Activated CD4-positive, alpha-beta T cell treated with anti-CD3 and anti-CD28 coated beads for 36 hours (primary cell): ENCODE measurements around the gene UTS2R. TPM values are rescaled to one million over a fixed set of nuclear protein-coding genes. Genes with fewer than 3 reads are reported as not detected.
"Not testable (repeated sequence)": the region's sequence is repeated elsewhere in the genome, so short reads cannot be mapped to it uniquely, and the experiment has no call there.

Source experiments
- ATAC-seq: fragments of 200-7000 bp; cut with Tn5 transposase; one replicate; pipeline ENCODE4 v1.10.0; 2021; ENCODE audit warnings: mild to moderate bottlenecking, moderate library complexity
- CTCF ChIA-PET: fragments of 350-600 bp; sonication (Branson Sonifier 250); formaldehyde crosslinking; loops from one replicate; lab custom pipeline; 2021; ENCODE audit warnings: antibody characterized with exemption; lab: Charles Lee
- POLR2A ChIA-PET: fragments of 350-600 bp; sonication (Branson Sonifier 250); formaldehyde crosslinking; loops from one replicate; lab custom pipeline; 2021; ENCODE audit warnings: antibody characterized with exemption, inconsistent platforms; lab: Charles Lee
- DNase-seq: peaks from one replicate; pipeline ENCODE4 v3.0.0-alpha.2; 2020
- H3K27ac Mint-ChIP-seq: one replicate; pipeline ENCODE4 v1.8.0; 2021; ENCODE audit warnings: mixed read lengths
- H3K27me3 Mint-ChIP-seq: one replicate; pipeline ENCODE4 v1.8.0; 2021; ENCODE audit warnings: mixed read lengths
- H3K36me3 Mint-ChIP-seq: one replicate; pipeline ENCODE4 v1.8.0; 2021; ENCODE audit warnings: low read depth, mixed read lengths
- H3K4me1 Mint-ChIP-seq: one replicate; pipeline ENCODE4 v1.8.0; 2021; ENCODE audit warnings: mixed read lengths
- H3K4me3 Mint-ChIP-seq: one replicate; pipeline ENCODE4 v1.8.0; 2021; ENCODE audit warnings: mild to moderate bottlenecking, moderate library complexity, mixed read lengths
- H3K9me3 Mint-ChIP-seq: one replicate; pipeline ENCODE4 v1.8.0; 2021; ENCODE audit warnings: low read depth, mixed read lengths
- intact Hi-C, 2 experiments: fragments of 100-400 bp; cut with DNase I in 1 of 2; cut with micrococcal nuclease in 1 of 2; formaldehyde crosslinking; loops; one replicate each; pipeline versions ENCODE4 v1.14.2 to v1.15.1; 2022 to 2024; cut with DNase I, micrococcal nuclease
- total RNA-seq, 2 experiments: library from RNA; stranded (reverse); gene quantifications; one replicate each; pipeline ENCODE4 v1.2.3, GENCODE V29; 2021

Gene UTS2R
- total RNA-seq, 2 experiments from 2014 or later, result not detected

- Mint-ChIP-seq H3K9me3 (no peaks in the 10 kb centered on the region), H3K27me3 (peaks cover 24% of the 10 kb centered on the region), H3K4me3 (no peak overlapping the region), H3K36me3 (no peaks in the 10 kb centered on the region), H3K27ac (no peak overlapping the region), H3K4me1 (peaks cover 3% of the 10 kb centered on the region)
- no peak for DNase-seq
- intact Hi-C loops, result no loop called here
- POLR2A ChIA-PET, result no interaction called here
- CTCF ChIA-PET, result interaction anchor here (0.6 kb wide), 1 partner anchor 498 kb away, joined by 4 read pairs; no protein-coding TSS in a partner anchor
- no peak for ATAC-seq
Observed at GRCh38 chr17:82378741-82379021, 7.1 kb downstream of the UTS2R start.

- DNase-seq (no peak), ATAC-seq (no peak)
- H3K27ac Mint-ChIP-seq, result no peak overlapping the region
- H3K27me3 Mint-ChIP-seq, result peaks cover 19% of the 10 kb centered on the region
- no peaks in the 10 kb centered on the region for H3K9me3 Mint-ChIP-seq
- ChIA-PET CTCF (no interaction called here), POLR2A (interaction anchor here (0.6 kb wide), 1 partner anchor 11 kb away, joined by 4 read pairs; no protein-coding TSS in a partner anchor)
- H3K4me1 Mint-ChIP-seq, result peaks cover 3% of the 10 kb centered on the region
- no peak overlapping the region for H3K4me3 Mint-ChIP-seq
- intact Hi-C loops, result no loop called here
- no peaks in the 10 kb centered on the region for H3K36me3 Mint-ChIP-seq
Observed at GRCh38 chr17:82380860-82381702, 9.5 kb downstream of the UTS2R start.

GRCh38 chr17:82381703-82382009 is 10.1 kb downstream of the UTS2R start:
- H3K4me1 Mint-ChIP-seq, H3K27ac Mint-ChIP-seq, H3K9me3 Mint-ChIP-seq, intact Hi-C loops, H3K4me3 Mint-ChIP-seq, ATAC-seq, H3K36me3 Mint-ChIP-seq, CTCF ChIA-PET, DNase-seq: not testable (repeated sequence)
- H3K27me3 Mint-ChIP-seq, result peaks cover 18% of the 10 kb centered on the region
- POLR2A ChIA-PET, result interaction anchor here (0.6 kb wide), 1 partner anchor 12 kb away, joined by 4 read pairs; no protein-coding TSS in a partner anchor

GRCh38 chr17:82382220-82382932 is 10.8 kb downstream of the UTS2R start:
- H3K4me3 Mint-ChIP-seq, intact Hi-C loops, H3K36me3 Mint-ChIP-seq, DNase-seq, ATAC-seq, H3K9me3 Mint-ChIP-seq, POLR2A ChIA-PET, CTCF ChIA-PET, H3K27ac Mint-ChIP-seq, H3K4me1 Mint-ChIP-seq: not testable (repeated sequence)
- peaks cover 18% of the 10 kb centered on the region for H3K27me3 Mint-ChIP-seq

GRCh38 chr17:82382933-82383255 is 11.3 kb downstream of the UTS2R start:
- no peaks in the 10 kb centered on the region for H3K36me3 Mint-ChIP-seq
- no peaks in the 10 kb centered on the region for H3K9me3 Mint-ChIP-seq
- POLR2A ChIA-PET, result no interaction called here
- DNase-seq (no peak), ATAC-seq (no peak)
- peaks cover 18% of the 10 kb centered on the region for H3K27me3 Mint-ChIP-seq
- CTCF ChIA-PET, result no interaction called here
- intact Hi-C loops, result no loop called here
- no peak overlapping the region for H3K27ac Mint-ChIP-seq
- H3K4me3 Mint-ChIP-seq, result no peak overlapping the region
- H3K4me1 Mint-ChIP-seq, result peaks cover 3% of the 10 kb centered on the region

DNA sequence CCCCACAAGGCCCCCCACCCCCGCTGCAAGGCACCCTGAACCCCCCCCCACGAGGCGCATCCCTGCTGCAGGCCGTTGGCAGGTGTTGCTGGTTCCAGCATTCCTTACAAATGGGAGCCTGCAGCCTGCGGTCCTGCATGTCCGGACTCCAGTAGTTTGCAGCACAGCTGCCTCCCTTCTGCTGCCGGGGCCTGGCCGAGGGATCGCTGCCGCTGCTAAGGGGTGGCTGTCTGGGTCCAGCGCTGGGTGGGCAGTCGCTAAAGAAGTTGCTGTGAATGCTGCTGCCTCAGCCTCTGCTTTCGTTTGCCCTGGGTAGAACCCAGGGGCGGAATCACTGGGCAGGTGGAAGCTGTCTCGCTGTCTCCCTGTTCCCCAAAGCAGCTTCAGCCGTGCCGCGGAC is 11.8 kb downstream of the UTS2R start:
- ATAC-seq, result no peak
- no peaks in the 10 kb centered on the region for H3K36me3 Mint-ChIP-seq
- ChIA-PET POLR2A (no interaction called here), CTCF (no interaction called here)
- intact Hi-C loops, result no loop called here
- no peak for DNase-seq
- H3K9me3 Mint-ChIP-seq, result no peaks in the 10 kb centered on the region
- peaks cover 3% of the 10 kb centered on the region for H3K4me1 Mint-ChIP-seq
- H3K4me3 Mint-ChIP-seq, result no peak overlapping the region
- peaks cover 18% of the 10 kb centered on the region for H3K27me3 Mint-ChIP-seq
- no peak overlapping the region for H3K27ac Mint-ChIP-seq

- Mint-ChIP-seq H3K36me3 (no peaks in the 10 kb centered on the region), H3K27ac (no peak overlapping the region), H3K9me3 (no peaks in the 10 kb centered on the region), H3K27me3 (peaks cover 15% of the 10 kb centered on the region), H3K4me1 (peaks cover 3% of the 10 kb centered on the region), H3K4me3 (no peak overlapping the region)
- ChIA-PET POLR2A (no interaction called here), CTCF (no interaction called here)
- intact Hi-C loops, result no loop called here
- no peak for DNase-seq
- no peak for ATAC-seq
Observed at GRCh38 chr17:82384051-82384729, 12.6 kb downstream of the UTS2R start.

DNA sequence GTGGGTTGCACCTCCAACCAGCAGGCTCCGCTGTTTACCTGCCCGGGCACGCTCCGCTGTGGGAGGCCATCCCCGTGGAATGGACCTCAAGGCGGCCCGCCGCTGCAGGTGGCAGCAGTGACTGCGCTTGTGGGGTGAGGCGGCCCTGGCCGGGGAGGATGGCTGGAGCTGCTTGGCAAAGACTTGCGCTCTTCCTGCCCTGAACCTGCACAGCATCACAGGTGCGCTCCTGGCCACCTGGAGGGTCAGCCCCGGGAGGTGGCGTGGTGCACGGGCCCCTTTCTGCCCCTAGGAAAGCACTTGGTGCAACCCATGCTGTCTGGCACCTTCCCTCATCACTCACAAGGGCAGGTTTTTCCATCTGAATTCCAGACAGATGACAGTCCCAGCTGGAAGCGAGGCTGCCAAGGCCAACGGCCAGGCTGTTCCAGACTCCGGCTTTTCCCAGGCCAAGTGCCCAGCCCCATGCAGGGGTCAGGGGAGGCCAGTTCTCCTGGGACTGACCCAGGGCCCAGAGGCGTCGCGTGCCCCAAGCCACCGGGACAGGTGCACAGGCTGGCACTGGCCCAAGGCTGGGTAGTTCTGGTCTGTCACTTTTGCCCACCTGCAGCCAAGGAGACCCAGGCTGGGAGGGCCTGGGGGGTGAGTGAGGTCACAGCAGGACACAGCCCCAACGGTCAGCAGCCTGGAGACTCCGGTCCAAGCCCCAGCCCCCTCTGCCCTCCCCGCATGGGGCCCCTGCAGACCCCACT is 13.3 kb downstream of the UTS2R start:
- H3K4me1 Mint-ChIP-seq, result peaks cover 2% of the 10 kb centered on the region
- intact Hi-C loops, result no loop called here
- H3K9me3 Mint-ChIP-seq, result no peaks in the 10 kb centered on the region
- peaks cover 12% of the 10 kb centered on the region for H3K27me3 Mint-ChIP-seq
- no peak for DNase-seq
- ChIA-PET CTCF (no interaction called here), POLR2A (interaction anchor here (0.6 kb wide), 1 partner anchor 442 kb away, joined by 7 read pairs; no protein-coding TSS in a partner anchor)
- H3K36me3 Mint-ChIP-seq, result no peaks in the 10 kb centered on the region
- no peak overlapping the region for H3K27ac Mint-ChIP-seq
- H3K4me3 Mint-ChIP-seq, result no peak overlapping the region
- ATAC-seq, result no peak

GRCh38 chr17:82385559-82386254 is 14.1 kb downstream of the UTS2R start:
- Mint-ChIP-seq H3K9me3 (no peaks in the 10 kb centered on the region), H3K27ac (no peak overlapping the region), H3K4me1 (no peaks in the 10 kb centered on the region), H3K36me3 (no peaks in the 10 kb centered on the region), H3K27me3 (peaks cover 9% of the 10 kb centered on the region), H3K4me3 (no peak overlapping the region)
- CTCF ChIA-PET, result no interaction called here
- intact Hi-C loops, result no loop called here
- ATAC-seq (no peak), DNase-seq (no peak)
- POLR2A ChIA-PET, result interaction anchor here (0.6 kb wide), 1 partner anchor 441 kb away, joined by 7 read pairs; no protein-coding TSS in a partner anchor

DNA sequence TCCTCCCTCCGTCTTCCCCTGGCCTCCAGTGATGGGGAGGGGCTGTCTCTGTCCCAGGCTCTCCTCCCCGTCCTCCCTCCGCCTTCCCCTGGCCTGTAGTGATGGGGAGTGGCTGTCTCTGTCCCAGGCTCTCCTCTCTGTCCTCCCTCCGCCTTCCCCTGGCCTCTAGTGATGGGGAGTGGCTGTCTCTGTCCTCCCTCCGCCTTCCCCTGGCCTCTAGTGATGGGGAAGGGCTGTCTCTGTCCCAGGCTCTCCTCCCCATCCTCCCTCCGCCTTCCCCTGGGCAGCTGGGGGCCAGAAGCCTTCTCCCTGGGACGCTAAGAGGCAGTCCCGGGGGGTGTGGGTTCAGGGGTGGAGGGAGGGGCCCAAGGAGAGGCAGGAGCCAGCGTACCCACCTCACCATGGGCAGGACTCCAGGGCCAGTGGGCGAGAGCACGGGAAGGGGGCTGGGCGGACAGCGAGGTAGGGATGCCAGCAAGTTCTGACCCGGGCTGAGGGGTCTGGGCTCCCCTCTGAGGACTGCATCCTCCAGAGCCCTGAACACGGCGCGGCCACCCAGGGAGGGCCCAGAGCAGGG is 14.8 kb downstream of the UTS2R start:
- intact Hi-C loops, result no loop called here
- POLR2A ChIA-PET, result no interaction called here
- Mint-ChIP-seq H3K4me3 (no peak overlapping the region), H3K9me3 (no peaks in the 10 kb centered on the region), H3K36me3 (no peaks in the 10 kb centered on the region), H3K27ac (no peak overlapping the region), H3K4me1 (no peaks in the 10 kb centered on the region), H3K27me3 (peaks cover 6% of the 10 kb centered on the region)
- CTCF ChIA-PET, result no interaction called here
- ATAC-seq (no peak), DNase-seq (no peak)
